AG04450 (cell line): ENCODE results near the gene ZNF76. TPM values are rescaled to one million over a fixed set of nuclear protein-coding genes. Genes with fewer than 3 reads are reported as not detected.

Source experiments
- CTCF ChIA-PET: fragments of 300-600, 350-600 bp; formaldehyde crosslinking; extraction: SDS; loops from one replicate; lab custom pipeline; 2022; ENCODE audit warnings: antibody characterized with exemption, inconsistent platforms; lab: Charles Lee
- POLR2A ChIA-PET: fragments of 350-600 bp; formaldehyde crosslinking; extraction: SDS; loops from one replicate; lab custom pipeline; 2021; ENCODE audit warnings: antibody characterized with exemption, inconsistent platforms; lab: Yijun Ruan, JAX
- DNase-seq: peaks from one replicate; pipeline ENCODE4 v3.0.0-alpha.2; 2011; ENCODE audit warnings: low read depth, low spot score
- H3K27ac ChIP-seq: one replicate; pipeline ENCODE4 v1.5.1; 2012; ENCODE audit warnings: low read depth, low read length, control low read depth
- H3K27me3 ChIP-seq: one replicate; pipeline ENCODE4 v1.6.0; 2012; ENCODE audit warnings: low read length; ENCODE audit not compliant: control insufficient read depth, insufficient read depth
- H3K4me3 ChIP-seq: 2 replicates; pipeline ENCODE4 v1.5.1; 2011; ENCODE audit warnings: mild to moderate bottlenecking, low read depth, low read length, control low read depth
- H3K9me3 ChIP-seq: 2 replicates; pipeline ENCODE4 v1.5.1; 2012; ENCODE audit warnings: low read length; ENCODE audit not compliant: control insufficient read depth, insufficient read depth
- CTCF ChIP-seq: IDR thresholded peaks from 2 replicates; pipeline ENCODE4 v1.5.1; 2011; ENCODE audit warnings: low read depth, low read length, control low read depth, inconsistent platforms
- polyA plus RNA-seq: library from polyadenylated mRNA; depleted of rRNA; stranded (reverse); fragments of >200 nt; gene quantifications from 2 replicates; pipeline ENCODE4 v1.2.3, GENCODE V29; 2011

ZNF76 gene
- polyA plus RNA-seq, 1 experiment: 10.2 TPM

- POLR2A ChIA-PET: interaction anchor here (0.6 kb wide), 1 partner anchor 40 kb away, joined by 3 read pairs; no protein-coding TSS in a partner anchor
- DNase-seq: no peak
- no peak overlapping the region for H3K4me3 ChIP-seq
- H3K9me3 ChIP-seq: peaks cover 14% of the 10 kb centered on the region
- CTCF ChIA-PET: no interaction called here
- TF ChIP-seq CTCF: no peak
- no peaks in the 10 kb centered on the region for H3K27me3 ChIP-seq
- H3K27ac ChIP-seq: no peak overlapping the region
These were observed 24.6 kb upstream of the ZNF76 start for GRCh38 chr6:35234901-35235300.

GRCh38 chr6:35236223-35236622, 23.3 kb upstream of the ZNF76 start:
- TF ChIP-seq CTCF: no peak
- POLR2A ChIA-PET: no interaction called here
- Histone ChIP-seq H3K27me3 (no peaks in the 10 kb centered on the region), H3K4me3 (no peak overlapping the region), H3K27ac (no peak overlapping the region), H3K9me3 (peaks cover 14% of the 10 kb centered on the region)
- CTCF ChIA-PET: interaction anchor here (1.3 kb wide), 1 partner anchor 249 kb away, joined by 4 read pairs; no protein-coding TSS in a partner anchor
- DNase-seq: no peak

GRCh38 chr6:35237476-35237875, 22.1 kb upstream of the ZNF76 start:
- Histone ChIP-seq H3K27me3 (no peaks in the 10 kb centered on the region), H3K9me3 (peaks cover 14% of the 10 kb centered on the region), H3K27ac (no peak overlapping the region), H3K4me3 (no peak overlapping the region)
- no peak for TF ChIP-seq CTCF
- CTCF ChIA-PET: interaction anchor here (0.6 to 1.3 kb wide), 3 partner anchors 32 to 250 kb away, joined by 3 to 4 read pairs (median 3); no protein-coding TSS in a partner anchor
- DNase-seq: no peak
- POLR2A ChIA-PET: no interaction called here

GRCh38 chr6:35238843-35239289, 20.7 kb upstream of the ZNF76 start:
- Histone ChIP-seq H3K9me3 (peaks cover 14% of the 10 kb centered on the region), H3K4me3 (no peak overlapping the region), H3K27ac (no peak overlapping the region), H3K27me3 (no peaks in the 10 kb centered on the region)
- ChIA-PET POLR2A (no interaction called here), CTCF (interaction anchor here (3.9 kb wide), 1 partner anchor 252 kb away, joined by 46 read pairs; no protein-coding TSS in a partner anchor)
- DNase-seq: no peak
- no peak for TF ChIP-seq CTCF

GRCh38 chr6:35239581-35239980, 20.0 kb upstream of the ZNF76 start:
- Histone ChIP-seq H3K9me3 (peaks cover 13% of the 10 kb centered on the region), H3K27ac (no peak overlapping the region), H3K27me3 (no peaks in the 10 kb centered on the region), H3K4me3 (no peak overlapping the region)
- POLR2A ChIA-PET: no interaction called here
- CTCF ChIA-PET: interaction anchor here (0.8 to 4.3 kb wide), 9 partner anchors 9 to 252 kb away, joined by 3 to 62 read pairs (median 23); partner anchors contain the start of gene ZNF76
- DNase-seq: no peak
- TF ChIP-seq CTCF: no peak
